Forelimb muscle (tissue), 1 donor: Measurements from ENCODE around the gene LINS1. TPM values are rescaled to one million over a fixed set of nuclear protein-coding genes. Genes with fewer than 3 reads are reported as not detected.

ENCODE experiments used
- DNase-seq: peaks from one replicate; pipeline ENCODE4 v3.0.0-alpha.2; 2013; ENCODE audit warnings: low read depth
- polyA plus RNA-seq: library from polyadenylated mRNA; unstranded; fragments of 120-200 nt; gene quantifications from one replicate; pipeline ENCODE4 v1.2.1, GENCODE V29; 2013; ENCODE audit not compliant: insufficient read length

LINS1 gene
- polyA plus RNA-seq, 1 donor, result 14.6 TPM

DNA sequence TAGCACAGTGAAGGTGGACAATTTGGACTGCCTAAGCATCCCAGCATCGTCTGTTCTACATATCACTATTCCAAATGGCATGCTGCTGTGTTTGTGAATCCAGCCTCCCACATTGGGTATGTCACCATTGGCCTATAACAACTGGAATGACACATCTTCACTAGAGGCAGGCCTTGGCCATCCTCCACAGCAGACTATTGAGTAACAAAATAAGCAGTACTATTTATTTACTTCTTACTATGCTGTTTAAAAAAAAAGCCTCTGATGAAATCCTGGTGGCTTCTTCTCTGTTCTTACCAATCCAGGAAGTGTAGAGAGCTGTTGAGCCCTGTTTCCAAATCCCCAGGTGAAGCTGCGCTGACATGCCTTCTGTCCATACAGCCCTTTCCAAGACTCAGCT is 42.7 kb downstream of the LINS1 start:
- no peak for DNase-seq

GRCh38 chr15:100558771-100559254 is 43.2 kb downstream of the LINS1 start:
- DNase-seq, result no peak

GRCh38 chr15:100553468-100553867 is 48.5 kb downstream of the LINS1 start:
- DNase-seq, result no peak

DNA sequence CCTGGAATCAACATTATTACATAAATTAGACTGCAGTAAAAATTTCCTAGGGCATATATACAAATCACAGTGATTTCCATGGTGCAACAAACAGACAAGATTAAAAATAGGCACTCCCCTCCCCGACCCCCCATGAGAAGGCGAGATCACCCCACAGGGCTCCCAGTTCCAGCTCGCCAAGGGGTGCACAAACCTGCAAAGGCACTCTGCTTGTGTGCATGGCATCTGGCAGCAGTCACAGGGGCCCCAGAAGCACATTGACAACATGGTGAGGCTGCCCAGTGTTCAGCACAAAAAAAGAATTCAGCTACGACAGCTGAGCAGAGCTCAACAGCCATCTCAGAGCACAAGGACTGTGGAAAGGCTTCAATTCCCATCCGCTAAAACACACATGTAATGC is 54.0 kb downstream of the LINS1 start:
- DNase-seq, result no peak

- no peak for DNase-seq
These were observed 57.0 kb downstream of the LINS1 start for GRCh38 chr15:100544946-100545345.

GRCh38 chr15:100544338-100544841 is 57.6 kb downstream of the LINS1 start:
- no peak for DNase-seq

DNA sequence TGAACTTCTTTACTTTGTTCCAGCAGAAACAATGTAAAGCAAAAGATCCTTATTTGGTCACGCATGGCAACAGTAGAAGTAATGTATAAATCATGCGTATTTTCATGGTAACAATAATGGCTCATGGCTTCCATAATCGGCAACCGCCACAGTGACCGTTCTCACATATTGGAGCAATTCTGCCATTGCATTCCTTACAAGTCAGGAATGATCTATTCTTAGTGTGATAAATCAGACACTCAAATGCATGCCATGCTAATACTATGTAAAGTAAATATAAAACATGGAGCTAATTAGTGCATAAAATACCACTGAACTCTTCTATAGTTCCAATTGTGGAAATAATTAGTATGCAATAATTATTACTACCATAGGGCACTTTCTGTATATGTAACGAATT is 59.7 kb downstream of the LINS1 start:
- DNase-seq, result no peak

GRCh38 chr15:100537331-100537730 is 64.7 kb downstream of the LINS1 start:
- no peak for DNase-seq

DNA sequence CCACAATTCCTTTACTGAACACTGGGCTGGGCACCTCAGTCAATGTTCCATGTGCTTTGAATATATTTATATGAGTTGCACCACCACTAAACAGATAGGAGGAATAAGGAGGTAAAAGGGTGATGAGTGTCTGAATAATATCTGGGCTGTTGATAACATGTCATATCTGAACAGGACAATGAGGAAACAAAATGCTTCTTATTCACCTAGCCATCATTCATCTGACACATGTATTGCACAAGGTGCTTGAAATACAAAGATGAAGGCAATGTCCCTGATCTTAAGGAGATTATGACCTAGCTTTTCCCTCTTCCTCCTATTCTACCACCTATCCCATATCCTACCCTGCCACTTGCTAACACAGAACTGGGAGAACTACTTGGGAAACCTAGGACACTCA is 65.3 kb downstream of the LINS1 start:
- DNase-seq, result no peak

- no peak for DNase-seq
These were observed 68.1 kb downstream of the LINS1 start for GRCh38 chr15:100533886-100534285.

- DNase-seq, result no peak
These were observed 70.1 kb downstream of the LINS1 start for GRCh38 chr15:100531823-100532327.

- DNase-seq, result no peak
These were observed 70.8 kb downstream of the LINS1 start for GRCh38 chr15:100531204-100531603.

DNA sequence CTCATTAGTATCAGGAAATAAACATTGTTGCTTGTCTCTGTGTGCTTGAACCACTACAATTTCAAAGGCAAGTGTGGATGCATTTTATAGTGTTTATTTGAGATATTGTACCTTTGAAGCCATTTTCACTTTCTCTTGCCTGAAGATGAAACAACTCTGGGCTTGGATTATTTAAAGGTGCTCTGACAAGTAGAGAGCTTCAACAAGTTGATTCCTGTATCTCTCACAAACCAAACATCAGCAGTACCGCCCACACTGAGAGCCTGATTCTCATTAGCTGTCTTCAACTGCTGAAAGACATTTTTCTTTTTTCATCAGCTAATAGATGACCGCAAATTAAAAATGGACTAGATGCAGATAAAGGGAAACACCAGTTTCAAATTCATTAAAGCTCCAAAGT is 72.4 kb downstream of the LINS1 start:
- DNase-seq, result no peak

DNA sequence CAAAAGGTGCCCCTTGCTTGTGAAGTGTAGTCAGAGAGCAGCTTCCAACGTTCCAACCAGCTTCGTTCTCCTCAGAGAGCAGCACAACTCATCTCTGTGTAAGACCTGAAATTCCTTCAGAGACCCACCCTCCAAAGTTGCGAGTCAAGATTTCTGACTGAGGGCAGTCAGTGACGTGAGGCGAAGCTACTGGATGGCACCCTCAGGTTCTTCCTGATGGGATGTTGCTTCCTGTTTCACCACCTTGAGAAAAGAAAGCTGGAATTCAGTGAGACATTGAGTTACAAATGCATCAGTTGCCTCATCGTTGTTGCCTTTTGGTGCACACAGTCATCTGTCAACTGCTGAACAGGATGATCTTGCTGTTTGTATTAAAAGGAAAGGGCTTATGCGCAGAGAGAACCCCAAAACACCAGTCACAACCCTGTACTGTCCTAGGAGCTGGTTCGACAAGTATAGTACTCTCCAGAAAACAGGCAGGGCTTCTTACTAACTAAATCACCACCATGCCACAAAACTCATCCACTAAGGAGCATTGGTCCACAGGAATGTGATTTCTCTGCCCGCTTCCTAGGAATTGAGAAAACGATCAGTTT is 73.1 kb downstream of the LINS1 start, which contains the start of gene CERS3:
Gene CERS3 (minus strand): TSS at position 118 of the 596 bp plus-strand sequence. CDS start 27,101 bp downstream, outside the sequence.
- no peak for DNase-seq

GRCh38 chr15:100526027-100526481 is 75.9 kb downstream of the LINS1 start:
- DNase-seq, result peak; percentile 34

DNA sequence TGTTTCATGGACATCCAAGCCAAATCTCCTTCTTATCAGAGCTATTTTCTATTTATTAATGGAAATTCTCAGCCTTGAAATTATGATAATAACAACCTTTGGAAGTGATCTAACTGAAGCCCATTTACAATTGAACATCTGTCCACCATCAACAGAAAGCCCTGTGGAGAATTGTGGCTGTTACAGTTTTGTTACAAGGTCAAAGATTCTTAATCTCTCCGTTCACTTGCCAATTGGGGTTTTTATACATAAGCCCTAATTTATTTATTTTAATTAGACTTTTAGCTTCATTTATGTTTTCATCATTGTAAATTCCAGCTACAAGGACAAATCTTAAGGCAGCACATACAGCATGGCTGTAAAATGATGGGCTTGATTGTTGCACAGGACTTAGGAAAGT is 76.5 kb downstream of the LINS1 start:
- DNase-seq, result no peak

- no peak for DNase-seq
These were observed 77.7 kb downstream of the LINS1 start for GRCh38 chr15:100524326-100524725.

GRCh38 chr15:100521907-100522306 is 80.1 kb downstream of the LINS1 start:
- DNase-seq, result no peak

DNA sequence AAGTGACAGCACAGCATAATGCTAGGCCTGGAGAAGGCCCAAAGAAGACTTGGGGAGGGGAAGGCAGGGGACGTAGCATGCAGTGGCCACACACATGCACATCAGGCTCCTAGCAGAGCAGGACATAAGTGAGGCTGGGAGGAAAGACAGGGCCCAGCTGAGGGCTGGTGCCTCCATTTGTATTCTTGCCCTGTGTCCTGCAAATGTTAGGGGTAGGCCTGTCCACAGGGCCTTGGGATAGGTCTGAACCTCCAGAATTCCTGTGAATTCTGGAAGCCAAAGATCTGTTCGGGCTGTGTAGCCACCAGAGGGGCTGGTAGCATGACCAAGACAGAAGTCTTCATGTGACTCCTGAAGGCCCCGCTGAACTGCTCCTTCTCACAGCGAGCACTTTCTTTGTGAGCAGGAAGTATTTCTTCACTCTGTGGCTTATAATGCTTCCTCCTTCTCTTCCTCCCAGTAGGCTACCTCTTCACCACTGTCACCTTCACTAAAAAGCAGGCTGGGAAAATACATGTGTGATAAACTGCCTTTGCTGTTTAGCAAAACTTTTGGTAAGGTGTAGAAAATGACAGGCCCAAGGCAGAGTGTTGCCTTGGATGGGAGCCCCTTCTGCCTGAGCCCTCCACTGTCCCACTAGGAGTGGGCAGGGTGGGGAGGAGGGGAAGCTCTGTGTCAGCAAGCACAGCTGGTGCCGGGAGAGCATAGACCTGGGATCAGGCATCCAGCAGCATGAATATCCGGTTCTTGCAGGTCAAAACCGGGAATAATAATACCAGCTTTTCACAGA is 81.7 kb downstream of the LINS1 start:
- DNase-seq, result no peak

GRCh38 chr15:100517846-100518245 is 84.1 kb downstream of the LINS1 start:
- DNase-seq, result no peak
